Prostate gland (tissue), 2 donors: ENCODE data around the gene MEFV.

Source experiments
- CTCF ChIP-seq, 4 experiments: fragments of 200-600 bp in 2 of 4; fragments of 450-650 bp in 2 of 4; sonication (generic) in 2 of 4; IDR thresholded peaks; 1 replicate in 3 of 4; 2 replicates in 1 of 4; pipeline ENCODE4 v1.5.1; 2016 to 2019; ENCODE audit warnings: antibody characterized with exemption in 4 of 4, mild to moderate bottlenecking in 2 of 4, moderate library complexity in 2 of 4
- POLR2A ChIP-seq: fragments of 450-650 bp; IDR thresholded peaks from one replicate; pipeline ENCODE4 v1.6.1; 2016; ENCODE audit warnings: antibody characterized with exemption, mild to moderate bottlenecking
- POLR2AphosphoS5 ChIP-seq: sonication (generic); formaldehyde crosslinking; IDR thresholded peaks from one replicate; pipeline ENCODE4 v1.6.1; 2017; ENCODE audit warnings: antibody characterized with exemption

GRCh38 chr16:3223913-3224515, 32.4 kb downstream of the MEFV start:
- no peak for TF ChIP-seq POLR2AphosphoS5
- no peak for TF ChIP-seq CTCF (IDR thresholded peaks at IDR 0.05)
- TF ChIP-seq POLR2A: no peak
